MCF 10A (cell line): ENCODE data around the gene XG. TPM values are rescaled to one million over a fixed set of nuclear protein-coding genes. Genes with fewer than 3 reads are reported as not detected.

Experiments
- BruUV-seq: library from RNA; stranded (reverse); fragments of 400-500 nt; replicated peaks from 2 replicates; lab custom pipeline; 2021; lab: Mats Ljungman, UMichigan
- CTCF ChIA-PET: fragments of 300-600 bp; sonication (Branson Sonifier 250); formaldehyde crosslinking; extraction: SDS; loops from one replicate; lab custom pipeline; 2021; ENCODE audit warnings: antibody characterized with exemption, inconsistent platforms; lab: Yijun Ruan, JAX
- POLR2A ChIA-PET: fragments of 300-600, 350-650 bp; sonication (Branson Sonifier 250); formaldehyde crosslinking; extraction: SDS; loops from one replicate; lab custom pipeline; 2020; ENCODE audit warnings: antibody characterized with exemption, inconsistent platforms; lab: Yijun Ruan, JAX
- DNase-seq: peaks from one replicate; pipeline ENCODE4 v3.0.0-alpha.2; 2018; ENCODE audit not compliant: unreplicated experiment
- H3K27ac Mint-ChIP-seq: one replicate; pipeline ENCODE4 v1.8.0; 2022; ENCODE audit warnings: mild to moderate bottlenecking, low read depth, mixed read lengths; ENCODE audit not compliant: unreplicated experiment
- H3K27me3 Mint-ChIP-seq: one replicate; pipeline ENCODE4 v1.8.0; 2022; ENCODE audit warnings: mixed read lengths; ENCODE audit not compliant: insufficient read depth, unreplicated experiment
- H3K36me3 Mint-ChIP-seq: one replicate; pipeline ENCODE4 v1.8.0; 2022; ENCODE audit warnings: mild to moderate bottlenecking, moderate library complexity, mixed read lengths; ENCODE audit not compliant: insufficient read depth, unreplicated experiment
- H3K4me1 Mint-ChIP-seq: one replicate; pipeline ENCODE4 v1.8.0; 2022; ENCODE audit warnings: mixed read lengths; ENCODE audit not compliant: insufficient read depth, unreplicated experiment
- H3K4me3 Mint-ChIP-seq: one replicate; pipeline ENCODE4 v1.8.0; 2022; ENCODE audit warnings: mild to moderate bottlenecking, moderate library complexity, mixed read lengths; ENCODE audit not compliant: unreplicated experiment
- H3K9me3 Mint-ChIP-seq: one replicate; pipeline ENCODE4 v1.8.0; 2022; ENCODE audit warnings: mixed read lengths; ENCODE audit not compliant: unreplicated experiment
- CTCF ChIP-seq: fragments of 200-600 bp; IDR thresholded peaks from one replicate; pipeline ENCODE4 v1.8.0; 2022; ENCODE audit warnings: antibody characterized with exemption, mild to moderate bottlenecking; ENCODE audit not compliant: unreplicated experiment
- intact Hi-C: fragments of 100-400 bp; cut with micrococcal nuclease; formaldehyde crosslinking; loops from 2 replicates; pipeline ENCODE4 v1.14.1; 2022
- total RNA-seq: library from RNA; stranded (reverse); gene quantifications from 2 replicates; pipeline ENCODE4 v1.2.3, GENCODE V29; 2022

XG gene
- total RNA-seq, 1 experiment from 2014 or later = not detected

GRCh38 chrX:2824886-2825285 lies 73.0 kb downstream of the XG start:
- no peak for DNase-seq
- H3K4me3 Mint-ChIP-seq = no peak overlapping the region
- no peaks in the 10 kb centered on the region for H3K36me3 Mint-ChIP-seq
- no peaks in the 10 kb centered on the region for H3K4me1 Mint-ChIP-seq
- no peak overlapping the region for H3K27ac Mint-ChIP-seq
- intact Hi-C loops = no loop called here
- ChIA-PET CTCF (no interaction called here), POLR2A (no interaction called here)
- H3K9me3 Mint-ChIP-seq = no peaks in the 10 kb centered on the region
- no peak for TF ChIP-seq CTCF
- no TSS peak for BruUV-seq
- no peaks in the 10 kb centered on the region for H3K27me3 Mint-ChIP-seq

GRCh38 chrX:2828344-2828958 lies 76.6 kb downstream of the XG start, which contains the start of gene GYG2:
Gene GYG2 (plus strand): TSS chrX:2828930. CDS start chrX:2830189, 1,259 bp downstream.
- CTCF ChIA-PET = no interaction called here
- Mint-ChIP-seq H3K27me3 (peaks cover 12% of the 10 kb centered on the region), H3K4me1 (no peaks in the 10 kb centered on the region), H3K27ac (no peak within 1 kb of the TSS), H3K4me3 (no peak within 1 kb of the TSS), H3K9me3 (no peaks in the 10 kb centered on the region), H3K36me3 (no peaks in the 10 kb centered on the region)
- POLR2A ChIA-PET = no interaction called here
- DNase-seq = no peak
- BruUV-seq = no TSS peak
- intact Hi-C loops = no loop called here
- no peak for TF ChIP-seq CTCF

- peaks cover 12% of the 10 kb centered on the region for H3K27me3 Mint-ChIP-seq
Observed at GRCh38 chrX:2828959-2829411, 77.1 kb downstream of the XG start.

More at GRCh38 chrX:2828959-2829411, 77.1 kb downstream of the XG start:
- no peak overlapping the region for H3K27ac Mint-ChIP-seq
- DNase-seq = no peak
- BruUV-seq = no TSS peak
- ChIA-PET CTCF (no interaction called here), POLR2A (no interaction called here)
- no peaks in the 10 kb centered on the region for H3K4me1 Mint-ChIP-seq
- no peaks in the 10 kb centered on the region for H3K36me3 Mint-ChIP-seq
- H3K4me3 Mint-ChIP-seq = no peak overlapping the region
- no peak for TF ChIP-seq CTCF
- no peaks in the 10 kb centered on the region for H3K9me3 Mint-ChIP-seq
- intact Hi-C loops = no loop called here
